HEK293 (cell line): ENCODE results near the gene HNRNPL.

Experiments
- CTCF ChIA-PET: fragments of 350-600 bp; formaldehyde crosslinking; extraction: SDS; loops from one replicate; lab custom pipeline; 2021; ENCODE audit warnings: antibody characterized with exemption; lab: Yijun Ruan, JAX
- POLR2A ChIA-PET: fragments of 300-600 bp; formaldehyde crosslinking; extraction: SDS; loops from one replicate; lab custom pipeline; 2020; ENCODE audit warnings: antibody characterized with exemption, inconsistent platforms; lab: Yijun Ruan, JAX
- H3K27ac ChIP-seq: fragments of 200-500 bp; sonication (Bioruptor generic); 2 replicates; pipeline ENCODE4 v1.5.1; 2014; ENCODE audit warnings: low read depth, low read length, control low read depth, inconsistent platforms; ENCODE audit errors: extremely low read depth
- H3K36me3 ChIP-seq, 2 experiments: fragments of 200-500 bp in 1 of 2; sonication (Bioruptor generic) in 1 of 2; 1 replicate in 1 of 2; 2 replicates in 1 of 2; pipeline ENCODE4 v1.5.1; 2014 to 2017; ENCODE audit warnings: inconsistent platforms in 2 of 2, low read length in 2 of 2; ENCODE audit not compliant: control insufficient read depth in 2 of 2, insufficient read depth in 1 of 2
- H3K4me1 ChIP-seq: fragments of 200-500 bp; sonication (Bioruptor generic); 2 replicates; pipeline ENCODE4 v1.5.1; 2014; ENCODE audit warnings: mild to moderate bottlenecking, low read length, inconsistent platforms; ENCODE audit not compliant: control insufficient read depth, insufficient read depth
- H3K4me3 ChIP-seq: 2 replicates; pipeline ENCODE4 v1.5.1; 2011; ENCODE audit warnings: low read depth, mild to moderate bottlenecking, control low read depth, low read length, moderate library complexity
- H3K9me3 ChIP-seq: fragments of 200-500 bp; sonication (Bioruptor generic); 2 replicates; pipeline ENCODE4 v1.5.1; 2014; ENCODE audit warnings: low read depth, low read length, inconsistent platforms; ENCODE audit not compliant: control insufficient read depth, insufficient read depth
- AEBP2 ChIP-seq: fragments of 450-650 bp; formaldehyde crosslinking; IDR thresholded peaks from 2 replicates; pipeline ENCODE4 v1.5.1; 2016; ENCODE audit warnings: missing biosample characterization, missing genetic modification characterization, borderline replicate concordance
- IKZF3 ChIP-seq: fragments of 450-650 bp; IDR thresholded peaks from 2 replicates; pipeline ENCODE4 v1.5.0; 2018; ENCODE audit warnings: missing biosample characterization, mild to moderate bottlenecking, missing genetic modification characterization, moderate library complexity
- KLF17 ChIP-seq: fragments of 450-650 bp; formaldehyde crosslinking; IDR thresholded peaks from 2 replicates; pipeline ENCODE4 v1.5.1; 2016; ENCODE audit warnings: missing biosample characterization, missing genetic modification characterization
- KLF7 ChIP-seq: fragments of 450-650 bp; formaldehyde crosslinking; IDR thresholded peaks from 2 replicates; pipeline ENCODE4 v1.5.1; 2016; ENCODE audit warnings: missing biosample characterization, missing genetic modification characterization, borderline replicate concordance
- PRDM1 ChIP-seq: fragments of 450-650 bp; formaldehyde crosslinking; IDR thresholded peaks from 2 replicates; pipeline ENCODE4; 2016; ENCODE audit warnings: missing biosample characterization, missing genetic modification characterization
- PRDM10 ChIP-seq: fragments of 450-650 bp; formaldehyde crosslinking; IDR thresholded peaks from 2 replicates; pipeline ENCODE4 v1.5.1; 2016; ENCODE audit warnings: missing biosample characterization, missing genetic modification characterization
- RBAK ChIP-seq: fragments of 450-650 bp; formaldehyde crosslinking; IDR thresholded peaks from 2 replicates; pipeline ENCODE4 v1.5.1; 2016; ENCODE audit warnings: missing biosample characterization, missing genetic modification characterization
- YY1 ChIP-seq: fragments of 450-650 bp; formaldehyde crosslinking; IDR thresholded peaks from 2 replicates; pipeline ENCODE4 v1.5.1; 2018; ENCODE audit warnings: missing biosample characterization, missing genetic modification characterization
- ZBTB17 ChIP-seq: fragments of 450-650 bp; formaldehyde crosslinking; IDR thresholded peaks from 2 replicates; pipeline ENCODE4 v1.5.1; 2016; ENCODE audit warnings: missing biosample characterization, missing genetic modification characterization
- ZNF146 ChIP-seq: fragments of 450-650 bp; formaldehyde crosslinking; IDR thresholded peaks from 2 replicates; pipeline ENCODE4 v1.5.1; 2016; ENCODE audit warnings: missing biosample characterization, missing genetic modification characterization
- ZNF211 ChIP-seq: fragments of 450-650 bp; formaldehyde crosslinking; IDR thresholded peaks from 2 replicates; pipeline ENCODE4 v1.5.1; 2016; ENCODE audit warnings: low read depth, missing biosample characterization, missing genetic modification characterization
- ZNF280C ChIP-seq: fragments of 450-650 bp; formaldehyde crosslinking; IDR thresholded peaks from 2 replicates; pipeline ENCODE4 v1.5.1; 2016; ENCODE audit warnings: missing biosample characterization, missing genetic modification characterization
- ZNF362 ChIP-seq: fragments of 450-650 bp; formaldehyde crosslinking; IDR thresholded peaks from 2 replicates; pipeline ENCODE4 v1.5.1; 2016; ENCODE audit warnings: missing biosample characterization, missing genetic modification characterization
- ZNF366 ChIP-seq: fragments of 450-650 bp; formaldehyde crosslinking; conservative IDR thresholded peaks from 2 replicates; pipeline ENCODE4 v1.5.1; 2016; ENCODE audit warnings: missing biosample characterization, missing genetic modification characterization
- ZNF501 ChIP-seq: fragments of 450-650 bp; formaldehyde crosslinking; IDR thresholded peaks from 2 replicates; pipeline ENCODE4 v1.5.1; 2016; ENCODE audit warnings: missing biosample characterization, missing genetic modification characterization
- ZNF544 ChIP-seq: fragments of 450-650 bp; formaldehyde crosslinking; IDR thresholded peaks from 2 replicates; pipeline ENCODE4 v1.5.0; 2017; ENCODE audit warnings: missing biosample characterization, missing genetic modification characterization
- ZNF670 ChIP-seq: fragments of 450-650 bp; formaldehyde crosslinking; IDR thresholded peaks from 2 replicates; pipeline ENCODE4 v1.5.1; 2016; ENCODE audit warnings: missing biosample characterization, missing genetic modification characterization, low read depth
- ZNF677 ChIP-seq: fragments of 450-650 bp; IDR thresholded peaks from 2 replicates; pipeline ENCODE4 v1.5.0; 2018; ENCODE audit warnings: missing biosample characterization, mild to moderate bottlenecking, missing genetic modification characterization, moderate library complexity
- ZSCAN16 ChIP-seq: fragments of 450-650 bp; formaldehyde crosslinking; IDR thresholded peaks from 2 replicates; pipeline ENCODE4 v1.5.1; 2016; ENCODE audit warnings: missing biosample characterization, missing genetic modification characterization
- ZXDB ChIP-seq: fragments of 450-650 bp; formaldehyde crosslinking; IDR thresholded peaks from 2 replicates; pipeline ENCODE4 v1.5.1; 2016; ENCODE audit warnings: missing biosample characterization, missing genetic modification characterization

HNRNPL gene

GRCh38 chr19:38836159-38836982 lies 13.4 kb downstream of the HNRNPL start:
- ChIA-PET POLR2A (interaction anchor here (0.7 to 7.4 kb wide), 8 partner anchors 10 to 306 kb away, joined by 3 to 159 read pairs (median 4); partner anchors contain the start of genes HNRNPL, NFKBIB and SIRT2), CTCF (interaction anchor here (1.2 kb wide), 2 partner anchors 88 to 198 kb away, joined by 3 read pairs; no protein-coding TSS in a partner anchor)
- H3K36me3 ChIP-seq, result peaks cover 61 to 66% of the 10 kb centered on the region in 2 experiments
- no peaks in the 10 kb centered on the region for H3K9me3 ChIP-seq
- 0 out of 2 replicates have a peak, but pooled peaks have one; percentile 0 for TF ChIP-seq ZNF677
- peak; percentile 91 for TF ChIP-seq IKZF3 (tag by site-specific recombination)
- TF ChIP-seq ZNF670, result no peak
- peak; percentile 69 for TF ChIP-seq ZNF366 (tag by site-specific recombination)
- TF ChIP-seq ZXDB (tag by site-specific recombination), result 0 out of 2 replicates have a peak, but pooled peaks have one; percentile 9
- TF ChIP-seq ZNF544 (tag by site-specific recombination), result no peak
- TF ChIP-seq ZNF501 (tag by site-specific recombination), result no peak
- 0 out of 2 replicates have a peak, but pooled peaks have one; percentile 20 for TF ChIP-seq PRDM1 (tag by site-specific recombination)
- peak; percentile 93 for TF ChIP-seq ZNF362 (tag by site-specific recombination)
- TF ChIP-seq ZNF146 (tag by site-specific recombination), result no peak
- H3K4me3 ChIP-seq, result no peak overlapping the region
- peak overlapping the region; percentile 63 for H3K27ac ChIP-seq
- H3K4me1 ChIP-seq, result peaks cover 15% of the 10 kb centered on the region

GRCh38 chr19:38834590-38834989 lies 15.2 kb downstream of the HNRNPL start:
- peaks cover 19% of the 10 kb centered on the region for H3K4me1 ChIP-seq
- TF ChIP-seq ZNF280C, result no peak
- 0 out of 2 replicates have a peak, but pooled peaks have one; percentile 10 for TF ChIP-seq ZBTB17 (tag by site-specific recombination)
- TF ChIP-seq KLF7 (tag by site-specific recombination), result no peak
- TF ChIP-seq KLF17 (tag by site-specific recombination), result no peak
- TF ChIP-seq PRDM10, result peak; percentile 54; the same call in 1 of the 2 replicates
- no peak for TF ChIP-seq ZNF211
- no peak for TF ChIP-seq AEBP2 (tag by site-specific recombination)
- no peak for TF ChIP-seq ZSCAN16 (tag by site-specific recombination)
- TF ChIP-seq RBAK, result no peak
- no peak for TF ChIP-seq YY1 (tag by site-specific recombination)
- TF ChIP-seq IKZF3 (tag by site-specific recombination), result peak; percentile 74
- no peak overlapping the region for H3K4me3 ChIP-seq
- H3K9me3 ChIP-seq, result no peaks in the 10 kb centered on the region
- POLR2A ChIA-PET, result interaction anchor here (0.5 to 7.4 kb wide), 9 partner anchors 8 to 216 kb away, joined by 3 to 159 read pairs (median 5); partner anchors contain the start of genes EIF3K, HNRNPL, MRPS12 and SARS2
- peak overlapping the region; percentile 37 for H3K27ac ChIP-seq
- CTCF ChIA-PET, result interaction anchor here (0.6 to 2.2 kb wide), 5 partner anchors 53 to 681 kb away, joined by 3 to 10 read pairs (median 3); partner anchors contain the start of genes MRPS12 and SARS2
- H3K36me3 ChIP-seq, result peaks cover 51 to 60% of the 10 kb centered on the region in 2 experiments
